Astrocyte of the hippocampus (primary cell): ENCODE results near the gene FYB2.

Experiments used
- DNase-seq: peaks from one replicate; pipeline ENCODE4 v3.0.0; 2011; ENCODE audit warnings: low read depth, low spot score

Gene FYB2

GRCh38 chr1:56834137-56834900 is 15.1 kb upstream of the FYB2 start:
- DNase-seq, result no peak

GRCh38 chr1:56833088-56833487 is 13.9 kb upstream of the FYB2 start:
- peak; percentile 19 for DNase-seq

- peak; percentile 92 for DNase-seq
These were observed 12.9 kb upstream of the FYB2 start for GRCh38 chr1:56831871-56832693.

GRCh38 chr1:56830052-56830451 is 10.8 kb upstream of the FYB2 start:
- DNase-seq, result no peak

- no peak for DNase-seq
These were observed 8.5 kb upstream of the FYB2 start for GRCh38 chr1:56827711-56828110.

- no peak for DNase-seq
These were observed 6.2 kb upstream of the FYB2 start for GRCh38 chr1:56825436-56825835.

- DNase-seq, result no peak
These were observed 5.7 kb upstream of the FYB2 start for GRCh38 chr1:56824938-56825337.

- no peak for DNase-seq
These were observed 5.1 kb upstream of the FYB2 start for GRCh38 chr1:56824271-56824670.

GRCh38 chr1:56821462-56821797 is 2.2 kb upstream of the FYB2 start:
- peak; percentile 35 for DNase-seq

GRCh38 chr1:56820755-56821461 is 1.7 kb upstream of the FYB2 start:
- peak; percentile 89 for DNase-seq

- no peak for DNase-seq
These were observed 1.3 kb downstream of the FYB2 start for GRCh38 chr1:56817716-56818463.

- no peak for DNase-seq
These were observed 2.3 kb downstream of the FYB2 start for GRCh38 chr1:56816909-56817308.

- no peak for DNase-seq
These were observed 2.9 kb downstream of the FYB2 start for GRCh38 chr1:56816264-56816663.

GRCh38 chr1:56814205-56814604 is 5.0 kb downstream of the FYB2 start:
- no peak for DNase-seq

- DNase-seq, result peak; percentile 60
These were observed 7.9 kb downstream of the FYB2 start for GRCh38 chr1:56811331-56811730.

GRCh38 chr1:56808410-56808809 is 10.8 kb downstream of the FYB2 start:
- DNase-seq, result peak; percentile 85

GRCh38 chr1:56806804-56807203 is 12.4 kb downstream of the FYB2 start:
- DNase-seq, result no peak

GRCh38 chr1:56803561-56804156 is 15.5 kb downstream of the FYB2 start:
- no peak for DNase-seq

- DNase-seq, result peak; percentile 73
These were observed 19.4 kb downstream of the FYB2 start for GRCh38 chr1:56799605-56800400.

GRCh38 chr1:56798053-56798471 is 21.1 kb downstream of the FYB2 start:
- DNase-seq, result peak; percentile 66
